ENCODE results near the gene GNAL.

DNA sequence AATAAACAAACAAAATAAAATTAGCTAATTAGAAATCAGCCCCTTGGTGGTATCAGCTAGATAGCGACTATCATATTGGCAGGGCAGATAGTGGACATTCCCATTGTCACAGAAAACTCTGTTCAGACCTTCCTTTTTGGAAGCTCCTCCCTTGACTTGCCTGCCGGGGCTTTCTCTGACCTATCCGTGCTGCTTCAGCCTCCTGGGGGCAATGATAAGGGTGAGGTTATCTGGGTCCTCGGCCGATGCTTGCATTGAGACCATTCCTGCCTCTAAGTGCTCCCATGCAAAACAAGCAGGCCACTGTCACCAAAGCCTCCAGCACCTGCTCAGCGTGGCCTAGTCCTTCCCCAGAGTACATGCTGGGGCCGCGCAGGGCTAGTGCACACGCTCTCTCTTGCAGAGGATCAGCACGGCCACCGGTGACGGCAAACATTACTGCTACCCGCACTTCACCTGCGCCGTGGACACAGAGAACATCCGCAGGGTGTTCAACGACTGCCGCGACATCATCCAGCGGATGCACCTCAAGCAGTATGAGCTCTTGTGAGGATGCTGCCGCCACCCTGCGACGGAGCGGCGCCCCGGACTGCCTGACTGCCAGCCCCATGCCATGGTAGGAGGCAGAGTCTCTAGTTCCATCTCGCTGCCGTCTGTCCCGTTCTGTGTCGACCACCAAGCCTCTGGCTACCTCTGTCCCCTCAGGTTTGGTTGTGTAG lies 191.7 kb downstream of the GNAL start:
- TF ChIP-seq TOX (CRISPR knock-in tag; IDR thresholded peaks at IDR 0.05; ENCODE audit: borderline replicate concordance) (no peak), ZNF565 (CRISPR knock-in tag; conservative IDR thresholded peaks at IDR 0.05; ENCODE audit: low read depth) (no peak), SNAI2 (CRISPR knock-in tag; IDR thresholded peaks at IDR 0.05) (no peak), TCF4 (CRISPR knock-in tag; IDR thresholded peaks at IDR 0.05; ENCODE audit: borderline replicate concordance) (no peak), ISL1 (CRISPR knock-in tag; IDR thresholded peaks at IDR 0.05) (no peak), ZNF70 (CRISPR knock-in tag; IDR thresholded peaks at IDR 0.05) (no peak), GLIS3 (CRISPR knock-in tag; IDR thresholded peaks at IDR 0.05) (no peak)
